Right lobe of liver (tissue), 6 donors: ENCODE data around the gene GON7. TPM values are rescaled to one million over a fixed set of nuclear protein-coding genes. Genes with fewer than 3 reads are reported as not detected.

Source experiments
- ATAC-seq, 4 donors: fragments of 200-7000 bp; cut with Tn5 transposase; one replicate each; pipeline ENCODE4 v1.9.1; 2020; ENCODE audit warnings: mild to moderate bottlenecking in 4 of 4, moderate library complexity in 4 of 4
- DNase-seq, 3 donors: peaks; one replicate each; pipeline ENCODE4 v3.0.0-alpha.2; 2020
- H3K27ac ChIP-seq, 3 donors: fragments of 200-600 bp; one replicate each; pipeline ENCODE4 v1.8.0; 2022
- H3K27me3 ChIP-seq, 2 donors: fragments of 200-600 bp; one replicate each; pipeline ENCODE4 v1.8.0; 2022
- H3K36me3 ChIP-seq, 4 donors: fragments of 200-600 bp; sonication (generic) in 1 of 4; one replicate each; pipeline versions ENCODE4 v1.5.1 to v1.8.0; 2017 to 2022; ENCODE audit warnings: control low read depth in 1 of 4
- H3K4me1 ChIP-seq, 4 donors: fragments of 200-600 bp; sonication (generic) in 1 of 4; one replicate each; pipeline versions ENCODE4 v1.5.1 to v1.8.0; 2017 to 2022; ENCODE audit warnings: control low read depth in 1 of 4
- H3K4me3 ChIP-seq, 3 donors: fragments of 200-600 bp; one replicate each; pipeline ENCODE4 v1.8.0; 2022
- H3K9me3 ChIP-seq, 4 donors: fragments of 200-600 bp; sonication (generic) in 1 of 4; one replicate each; pipeline versions ENCODE4 v1.5.1 to v1.8.0; 2017 to 2022; ENCODE audit warnings: control low read depth in 1 of 4
- POLR2A ChIP-seq: fragments of 450-650 bp; IDR thresholded peaks from one replicate; pipeline ENCODE4 v1.6.1; 2017; ENCODE audit warnings: antibody characterized with exemption, mild to moderate bottlenecking
- WGBS: methylation state at CpG from one replicate; pipeline ENCODE4 v1.1.6; 2018; ENCODE audit warnings: low coverage, low lambda C conversion rate; ENCODE audit not compliant: insufficient coverage; ENCODE audit errors: missing lambda C conversion rate; 5-methylcytosine and 5-hydroxymethylcytosine counted together
- intact Hi-C, 2 donors: fragments of 100-400 bp; cut with DNase I; formaldehyde crosslinking; loops; one replicate each; pipeline versions ENCODE4 v1.11.2 to v1.14.1; 2022
- total RNA-seq, 6 experiments: library from RNA; depleted of rRNA in 2 of 6; stranded (reverse); fragments of >200 nt in 2 of 6; fragmentation: NEBNext Ultra II Directional in 3 of 6; extraction: Animal tissue kit (Norgen Biotek cat#: 25700) in 3 of 6; gene quantifications; one replicate each; pipeline versions ENCODE4 v1.1.0 to v1.2.4, GENCODE V29; 2016 to 2023
- TF ChIP-seq, protein P1 (sequence below), 4 donors: fragments of 200-600 bp in 3 of 4; fragments of 450-650 bp in 1 of 4; IDR thresholded peaks; one replicate each; pipeline versions ENCODE4 v1.5.1 to v1.8.0; 2016 to 2022; ENCODE audit warnings: antibody characterized with exemption in 4 of 4, mild to moderate bottlenecking in 2 of 4
- donor health status: DM: no; HTN: yes; CAD: no.
- donor health status: DM: no; HTN: no; CAD: no.
- donor health status: DM: no; HTN: no; CAD: no.
- donor health status: DM: no; HTN: yes; CAD: no.
- donor health status: DM: no; HTN: yes; CAD: no.

GON7 gene
- total RNA-seq, 6 experiments from 2014 or later: 4.1 to 9.0 (median 5.6) TPM

DNA sequence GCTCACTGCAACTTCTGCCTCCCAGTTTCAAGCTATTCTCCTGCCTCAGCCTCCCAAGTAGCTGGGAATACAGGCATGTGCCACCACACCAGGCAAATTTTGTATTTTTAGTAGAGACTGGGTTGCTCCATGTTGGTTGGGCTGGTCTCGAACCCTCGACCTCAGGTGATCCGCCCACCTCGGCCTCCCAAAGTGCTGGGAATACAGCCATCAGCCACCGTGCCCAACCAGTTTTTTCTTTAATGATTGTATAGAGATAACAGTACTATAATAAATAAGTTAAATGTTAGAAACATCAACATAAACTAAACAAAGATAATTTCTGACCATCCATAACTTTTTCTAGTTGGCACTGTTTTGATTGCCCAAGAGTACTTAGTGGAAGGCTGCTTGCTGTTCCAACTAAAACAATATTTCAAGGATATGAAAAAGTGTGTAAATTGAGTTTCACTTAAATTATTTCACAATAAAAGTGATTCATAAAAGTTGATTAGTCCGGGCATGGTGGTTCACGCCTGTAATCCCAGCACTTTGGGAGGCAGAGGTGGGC, 5.6 kb downstream of the GON7 start:
- ATAC-seq: no peak
- Histone ChIP-seq H3K27ac (no peak overlapping the region), H3K27me3 (no peaks in the 10 kb centered on the region), H3K9me3 (no peaks in the 10 kb centered on the region), H3K4me3 (no peak overlapping the region), H3K36me3 (no peaks in the 10 kb centered on the region), H3K4me1 (peaks cover 0 to 5% (median 0%) of the 10 kb centered on the region in 4 donors)
- DNase-seq: no peak
- intact Hi-C loops: no loop called here
- WGBS: 88% methylated on average over 7 of the region's 7 CpGs
- TF ChIP-seq POLR2A: no peak
- TF ChIP-seq, protein P1, sequence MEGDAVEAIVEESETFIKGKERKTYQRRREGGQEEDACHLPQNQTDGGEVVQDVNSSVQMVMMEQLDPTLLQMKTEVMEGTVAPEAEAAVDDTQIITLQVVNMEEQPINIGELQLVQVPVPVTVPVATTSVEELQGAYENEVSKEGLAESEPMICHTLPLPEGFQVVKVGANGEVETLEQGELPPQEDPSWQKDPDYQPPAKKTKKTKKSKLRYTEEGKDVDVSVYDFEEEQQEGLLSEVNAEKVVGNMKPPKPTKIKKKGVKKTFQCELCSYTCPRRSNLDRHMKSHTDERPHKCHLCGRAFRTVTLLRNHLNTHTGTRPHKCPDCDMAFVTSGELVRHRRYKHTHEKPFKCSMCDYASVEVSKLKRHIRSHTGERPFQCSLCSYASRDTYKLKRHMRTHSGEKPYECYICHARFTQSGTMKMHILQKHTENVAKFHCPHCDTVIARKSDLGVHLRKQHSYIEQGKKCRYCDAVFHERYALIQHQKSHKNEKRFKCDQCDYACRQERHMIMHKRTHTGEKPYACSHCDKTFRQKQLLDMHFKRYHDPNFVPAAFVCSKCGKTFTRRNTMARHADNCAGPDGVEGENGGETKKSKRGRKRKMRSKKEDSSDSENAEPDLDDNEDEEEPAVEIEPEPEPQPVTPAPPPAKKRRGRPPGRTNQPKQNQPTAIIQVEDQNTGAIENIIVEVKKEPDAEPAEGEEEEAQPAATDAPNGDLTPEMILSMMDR (IDR thresholded peaks at IDR 0.05): no peak

DNA sequence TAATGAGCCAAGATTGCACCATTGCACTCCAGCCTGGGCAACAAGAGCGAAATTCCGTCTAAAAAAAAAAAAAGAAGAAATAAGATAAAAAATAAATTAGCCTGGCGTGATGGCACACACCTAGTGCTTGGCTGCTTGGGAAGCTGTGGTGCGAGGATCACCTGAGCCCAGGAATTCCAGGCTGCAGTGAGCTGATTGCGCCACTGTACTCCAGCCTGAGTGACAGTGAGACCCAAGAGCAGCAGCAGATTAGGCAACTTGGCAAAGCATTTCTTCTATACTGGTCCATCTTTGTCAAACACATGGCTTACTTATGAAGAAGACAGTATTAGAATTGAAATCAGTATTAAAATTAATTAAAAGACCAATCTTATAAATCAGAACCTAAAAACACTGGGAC, 6.3 kb downstream of the GON7 start:
- no peaks in the 10 kb centered on the region for H3K27me3 ChIP-seq
- no peak overlapping the region for H3K4me3 ChIP-seq
- 40% methylated on average over 5 of the region's 5 CpGs for WGBS
- DNase-seq: peak in 2 of 3 donors; percentile 42 to 74
- intact Hi-C loops: no loop called here
- no peaks in the 10 kb centered on the region for H3K9me3 ChIP-seq
- TF ChIP-seq POLR2A: no peak
- TF ChIP-seq, protein P1 (IDR thresholded peaks at IDR 0.05): no peak
- H3K36me3 ChIP-seq: no peaks in the 10 kb centered on the region
- peak; percentile 59 to 86 (median 75) for ATAC-seq
- no peak overlapping the region for H3K27ac ChIP-seq
- no peaks in the 10 kb centered on the region for H3K4me1 ChIP-seq

DNA sequence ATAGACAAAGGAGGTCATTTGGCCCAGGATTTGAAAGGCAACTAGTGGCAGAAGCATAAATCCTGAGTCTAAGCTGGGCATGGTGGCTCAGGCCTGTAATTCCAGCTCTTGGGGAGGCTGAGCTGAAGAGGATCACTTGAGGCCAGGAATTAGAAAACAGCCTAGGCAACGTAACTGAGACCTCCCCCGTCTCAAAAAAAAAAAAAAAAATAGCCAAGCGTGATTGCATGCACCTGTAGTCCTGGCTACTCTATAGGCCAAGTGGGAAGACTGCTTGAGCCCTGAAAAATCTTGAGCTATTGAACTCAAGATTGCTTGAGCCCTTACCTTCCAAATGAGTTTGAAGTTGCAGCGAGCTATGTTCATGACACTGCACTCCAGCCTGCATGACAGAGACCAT, 7.8 kb downstream of the GON7 start:
- TF ChIP-seq, protein P1 (IDR thresholded peaks at IDR 0.05): no peak
- DNase-seq (no peak), ATAC-seq (no peak)
- H3K27me3 ChIP-seq: no peaks in the 10 kb centered on the region
- H3K4me1 ChIP-seq: no peaks in the 10 kb centered on the region
- H3K9me3 ChIP-seq: no peaks in the 10 kb centered on the region
- no peaks in the 10 kb centered on the region for H3K36me3 ChIP-seq
- intact Hi-C loops: no loop called here
- WGBS: 70% methylated on average over 3 of the region's 4 CpGs
- no peak overlapping the region for H3K4me3 ChIP-seq
- H3K27ac ChIP-seq: no peak overlapping the region

DNA sequence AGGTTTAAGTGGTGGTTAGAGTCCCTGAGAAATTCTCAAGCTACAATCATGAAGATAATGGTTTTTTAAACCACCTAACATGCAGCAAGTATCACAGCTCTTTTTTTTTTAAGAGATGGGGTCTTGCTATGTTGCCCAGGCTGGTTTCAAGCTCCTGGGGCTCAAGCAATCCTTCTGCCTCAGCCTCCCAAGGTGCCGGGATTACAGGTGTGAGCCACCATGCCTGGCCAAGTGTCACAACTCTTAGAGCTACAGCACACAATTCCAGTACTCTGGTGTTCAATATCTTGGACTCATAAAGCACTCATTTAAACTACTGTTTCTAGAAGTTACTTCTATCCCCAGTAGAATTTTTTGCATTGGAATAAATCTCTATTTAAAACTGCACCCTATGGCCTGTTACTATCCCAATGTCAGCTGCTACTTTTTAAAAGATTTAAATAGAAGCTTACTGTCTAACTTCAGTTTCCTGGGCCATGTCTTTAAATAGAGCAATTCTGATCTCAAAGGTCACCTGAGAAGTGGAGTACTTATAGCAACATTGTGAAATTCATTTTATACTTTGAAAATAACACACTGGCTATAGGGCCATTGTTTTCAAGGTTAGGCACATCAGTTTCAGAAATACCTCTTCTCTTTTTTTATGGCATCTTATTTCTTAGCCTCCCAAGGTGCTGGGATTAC, 11.4 kb downstream of the GON7 start:
- ATAC-seq (no peak), DNase-seq (no peak)
- H3K27ac ChIP-seq: no peak overlapping the region
- WGBS: 100% methylated on average over 1 of the region's 1 CpG
- no peaks in the 10 kb centered on the region for H3K9me3 ChIP-seq
- intact Hi-C loops: no loop called here
- TF ChIP-seq, protein P1 (IDR thresholded peaks at IDR 0.05): no peak
- TF ChIP-seq POLR2A: no peak
- no peaks in the 10 kb centered on the region for H3K4me1 ChIP-seq
- H3K27me3 ChIP-seq: no peaks in the 10 kb centered on the region
- no peak overlapping the region for H3K4me3 ChIP-seq
- no peaks in the 10 kb centered on the region for H3K36me3 ChIP-seq
